Mesodermal cell (in vitro differentiated cells): ENCODE measurements around the gene MBLAC1.
A peak's percentile ranks its signal among the peaks of the same experiment; 100 is the strongest.

Experiments used
- H3K27ac ChIP-seq: 2 replicates; pipeline ENCODE4 v1.7.0; 2013; ENCODE audit warnings: mild to moderate bottlenecking, low read depth, low read length, moderate library complexity; ENCODE audit not compliant: severe bottlenecking
- H3K36me3 ChIP-seq: 2 replicates; pipeline ENCODE4 v1.7.1; 2013; ENCODE audit warnings: mild to moderate bottlenecking, low read length, moderate library complexity; ENCODE audit not compliant: control insufficient read depth, insufficient read depth
- H3K4me1 ChIP-seq: one replicate; pipeline ENCODE4 v1.7.1; 2013; ENCODE audit warnings: mild to moderate bottlenecking, low read length; ENCODE audit not compliant: insufficient read depth, control insufficient read depth, poor library complexity, severe bottlenecking
- H3K4me3 ChIP-seq: 2 replicates; pipeline ENCODE4 v1.7.0; 2013; ENCODE audit warnings: low read length, control low read depth, mild to moderate bottlenecking; ENCODE audit not compliant: insufficient read depth, poor library complexity, severe bottlenecking; ENCODE audit errors: extremely low read depth
- H3K9me3 ChIP-seq: 2 replicates; pipeline ENCODE4 v1.7.1; 2013; ENCODE audit warnings: mild to moderate bottlenecking, low read length, moderate library complexity; ENCODE audit not compliant: control insufficient read depth
- WGBS, 2 experiments: methylation state at CpG; one replicate each; pipeline ENCODE4 v1.1.5; 2013; ENCODE audit warnings: missing lambda C conversion rate in 2 of 2; ENCODE audit not compliant: insufficient coverage in 2 of 2; 5-methylcytosine and 5-hydroxymethylcytosine counted together

Gene MBLAC1

GRCh38 chr7:100155553-100156317 lies 29.0 kb downstream of the MBLAC1 start:
- H3K27ac ChIP-seq, result no peak overlapping the region
- H3K4me1 ChIP-seq, result peaks cover 15% of the 10 kb centered on the region
- H3K36me3 ChIP-seq, result peaks cover 55% of the 10 kb centered on the region
- 95 to 99% methylated on average over 18 of the region's 20 CpGs for WGBS, 2 experiments
- no peak overlapping the region for H3K4me3 ChIP-seq
- no peaks in the 10 kb centered on the region for H3K9me3 ChIP-seq

GRCh38 chr7:100156331-100157068 lies 29.7 kb downstream of the MBLAC1 start:
- H3K4me3 ChIP-seq, result peak overlapping the region; percentile 88
- no peak overlapping the region for H3K27ac ChIP-seq
- WGBS, 2 experiments, result 86 to 92% methylated on average over 12 to 14 of the region's 16 CpGs
- peaks cover 55% of the 10 kb centered on the region for H3K36me3 ChIP-seq
- H3K9me3 ChIP-seq, result no peaks in the 10 kb centered on the region
- H3K4me1 ChIP-seq, result peaks cover 15% of the 10 kb centered on the region

DNA sequence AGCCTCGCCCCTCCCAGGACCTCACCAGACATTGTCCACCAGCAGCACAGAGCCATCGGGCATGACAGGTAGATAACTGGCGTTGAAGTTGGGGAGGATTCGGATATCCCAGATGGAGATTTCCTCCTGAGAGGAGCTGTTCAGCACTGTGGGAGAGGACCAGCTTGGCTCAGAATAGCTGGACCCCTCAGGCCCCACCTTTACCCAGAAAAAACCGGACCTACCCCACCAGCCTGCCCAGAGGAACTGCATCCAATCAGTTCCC lies 30.2 kb downstream of the MBLAC1 start:
- Histone ChIP-seq H3K4me1 (peaks cover 15% of the 10 kb centered on the region), H3K9me3 (no peaks in the 10 kb centered on the region), H3K4me3 (peak overlapping the region; percentile 88), H3K36me3 (peaks cover 51% of the 10 kb centered on the region), H3K27ac (no peak overlapping the region)
- 33 to 82% methylated on average over 1 to 3 of the region's 5 CpGs for WGBS, 2 experiments

GRCh38 chr7:100157334-100158228 lies 30.8 kb downstream of the MBLAC1 start:
- Histone ChIP-seq H3K36me3 (peaks cover 46% of the 10 kb centered on the region), H3K27ac (peak overlapping the region; percentile 41), H3K9me3 (no peaks in the 10 kb centered on the region), H3K4me3 (peak overlapping the region; percentile 88), H3K4me1 (peaks cover 15% of the 10 kb centered on the region)
- 24 to 40% methylated on average over 13 to 19 of the region's 32 CpGs for WGBS, 2 experiments

DNA sequence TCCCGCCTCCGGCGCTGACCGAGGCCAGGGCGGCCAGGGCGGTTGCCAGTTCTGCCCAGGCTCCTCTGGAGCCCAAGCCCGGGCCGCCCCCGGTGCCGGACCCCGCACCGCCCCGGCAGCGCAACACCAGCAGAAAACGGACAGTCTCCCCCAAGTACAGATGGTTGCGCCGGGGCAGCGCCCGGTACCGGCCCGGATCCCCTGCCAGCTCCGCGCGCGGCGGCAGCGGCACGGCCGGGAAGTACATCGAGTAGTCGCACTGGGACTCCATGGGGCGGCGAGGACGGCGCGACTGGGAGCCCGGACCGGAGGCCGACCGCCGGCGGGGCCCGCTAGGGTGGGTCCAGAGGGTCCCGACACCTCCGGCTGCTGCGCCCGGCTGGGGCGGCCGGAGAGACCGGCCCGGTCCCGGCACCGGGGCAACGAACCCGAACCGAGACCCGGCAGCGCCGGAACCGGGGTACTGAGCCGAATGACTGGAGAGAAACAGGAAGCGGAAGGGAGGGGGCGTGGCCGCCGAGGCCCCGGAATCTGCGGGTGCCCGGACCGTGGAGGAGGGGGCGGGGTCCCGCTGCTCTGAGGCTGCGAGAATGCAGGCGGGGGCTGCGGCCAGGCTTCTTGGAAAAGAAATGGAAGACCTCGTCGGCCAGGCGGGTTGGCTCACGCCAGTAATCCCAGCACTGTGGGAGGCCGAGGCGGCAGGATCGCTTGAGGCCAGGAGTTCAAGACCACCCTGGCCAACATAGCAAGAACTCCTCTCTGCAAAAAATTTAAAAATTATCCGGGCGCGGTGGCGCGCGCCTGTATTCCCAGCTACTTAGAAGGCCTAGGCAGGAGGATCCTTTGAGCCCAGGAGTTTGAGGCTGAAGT lies 31.7 kb downstream of the MBLAC1 start, which contains the start of gene TRAPPC14:
TSS of gene TRAPPC14 (minus strand) at position 495 of the 870 bp plus-strand sequence. CDS start at position 271, 224 bp downstream.
- H3K4me1 ChIP-seq, result peaks cover 20% of the 10 kb centered on the region
- 4% methylated on average over 73 to 85 of the region's 87 CpGs for WGBS, 2 experiments
- peak within 1 kb of the TSS; percentile 62 for H3K27ac ChIP-seq

DNA sequence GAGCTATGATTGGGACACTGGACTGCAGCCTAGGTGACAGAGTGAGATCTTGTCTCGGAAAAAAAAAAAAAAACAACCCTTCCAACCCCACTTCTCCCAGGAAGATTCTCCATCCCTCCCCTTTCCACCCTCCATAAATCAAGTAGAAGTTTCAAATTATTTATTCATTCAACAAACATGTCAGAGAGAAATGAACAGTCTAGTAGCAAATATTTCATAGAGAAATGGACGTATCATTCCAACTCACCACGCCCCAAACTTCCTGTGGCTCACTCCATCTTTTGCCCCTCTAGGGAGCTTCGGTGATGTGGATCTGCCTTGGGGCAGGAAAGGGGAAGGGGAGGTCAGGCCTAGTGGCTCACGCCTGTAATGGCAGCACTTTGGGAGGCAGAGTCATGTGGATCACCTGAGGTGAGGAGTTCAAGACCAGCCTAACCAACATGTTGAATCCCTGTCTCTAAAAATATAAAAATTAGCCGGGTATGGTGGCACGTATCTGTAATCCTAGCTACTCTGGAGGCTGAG lies 32.4 kb downstream of the MBLAC1 start:
- WGBS, 2 experiments, result 95 to 100% methylated on average over 2 to 4 of the region's 7 CpGs
- Histone ChIP-seq H3K4me3 (peak overlapping the region; percentile 88), H3K36me3 (peaks cover 31% of the 10 kb centered on the region), H3K9me3 (no peaks in the 10 kb centered on the region), H3K4me1 (peaks cover 20% of the 10 kb centered on the region), H3K27ac (peak overlapping the region; percentile 62)

More for the DNA sequence above, 31.7 kb downstream of the MBLAC1 start, which contains the start of gene TRAPPC14:
- Histone ChIP-seq H3K9me3 (no peaks in the 10 kb centered on the region), H3K4me3 (peak within 1 kb of the TSS; percentile 88), H3K36me3 (peaks cover 38% of the 10 kb centered on the region)

DNA sequence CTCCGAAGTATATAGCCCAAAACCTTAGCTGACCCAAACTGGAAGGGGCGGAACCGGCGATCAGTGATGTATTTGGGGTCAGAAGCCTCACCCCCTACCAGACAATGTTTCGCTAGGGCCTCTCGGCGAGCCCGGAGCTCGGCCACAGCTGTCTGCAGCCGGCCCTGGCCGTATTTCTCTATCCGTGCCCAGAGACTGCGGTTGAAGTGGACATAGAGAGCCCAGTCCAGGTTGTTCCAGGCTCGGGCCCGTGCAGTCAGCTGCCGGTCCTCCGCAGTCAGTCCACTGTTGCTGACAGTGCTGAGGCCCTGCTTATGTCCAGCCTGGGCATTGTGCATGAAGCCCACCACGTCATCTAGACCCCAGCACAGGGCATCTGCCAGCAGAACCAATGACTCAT lies 33.3 kb downstream of the MBLAC1 start:
- Histone ChIP-seq H3K4me1 (peaks cover 15% of the 10 kb centered on the region), H3K27ac (no peak overlapping the region), H3K36me3 (peaks cover 22% of the 10 kb centered on the region), H3K9me3 (no peaks in the 10 kb centered on the region), H3K4me3 (no peak overlapping the region)
- 94 to 95% methylated on average over 17 to 18 of the region's 18 CpGs for WGBS, 2 experiments

GRCh38 chr7:100163006-100163531 lies 36.3 kb downstream of the MBLAC1 start:
- no peaks in the 10 kb centered on the region for H3K36me3 ChIP-seq
- 55 to 56% methylated on average over 5 of the region's 6 CpGs for WGBS, 2 experiments
- H3K9me3 ChIP-seq, result no peaks in the 10 kb centered on the region
- H3K4me3 ChIP-seq, result no peak overlapping the region
- peaks cover 16% of the 10 kb centered on the region for H3K4me1 ChIP-seq
- no peak overlapping the region for H3K27ac ChIP-seq

GRCh38 chr7:100163871-100164270 lies 37.1 kb downstream of the MBLAC1 start:
- H3K27ac ChIP-seq, result no peak overlapping the region
- peaks cover 23% of the 10 kb centered on the region for H3K4me1 ChIP-seq
- no peaks in the 10 kb centered on the region for H3K9me3 ChIP-seq
- 86 to 92% methylated on average over 4 of the region's 5 CpGs for WGBS, 2 experiments
- H3K36me3 ChIP-seq, result no peaks in the 10 kb centered on the region
- no peak overlapping the region for H3K4me3 ChIP-seq
